ENCODE results near the gene POMT1.

DNA sequence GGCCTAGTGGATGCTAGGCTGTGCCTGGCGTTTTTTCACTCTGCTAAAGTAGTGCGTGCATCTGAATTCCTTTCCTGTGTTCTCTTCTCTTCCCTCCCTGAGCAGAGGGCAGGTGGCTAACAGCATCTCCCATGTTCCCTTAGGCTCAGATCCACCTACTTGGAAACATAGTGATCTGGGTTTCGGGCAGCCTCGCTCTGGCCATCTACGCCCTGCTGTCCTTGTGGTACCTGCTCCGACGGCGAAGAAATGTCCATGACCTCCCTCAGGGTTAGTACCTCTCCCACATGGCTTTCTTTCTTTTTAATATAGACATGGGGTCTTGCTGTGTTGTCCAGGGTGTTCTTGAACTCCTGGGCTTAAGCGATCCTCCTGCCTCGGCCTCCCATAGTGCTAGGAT lies 18.5 kb downstream of the POMT1 start:
- TF ChIP-seq CSDC2 (CRISPR knock-in tag; IDR thresholded peaks at IDR 0.05) (no peak), PPARA (CRISPR knock-in tag; IDR thresholded peaks at IDR 0.05; ENCODE audit: borderline replicate concordance) (no peak)
